Activated naive CD4-positive, alpha-beta T cell treated with anti-CD3 and anti-CD28 coated beads for 36 hours (primary cell): Measurements from ENCODE around the gene TRPM3. TPM values are rescaled to one million over a fixed set of nuclear protein-coding genes. Genes with fewer than 3 reads are reported as not detected.

Experiments
- CTCF ChIA-PET: fragments of 350-600 bp; sonication (Branson Sonifier 250); formaldehyde crosslinking; loops from one replicate; lab custom pipeline; 2021; ENCODE audit warnings: antibody characterized with exemption; lab: Charles Lee
- DNase-seq: peaks from one replicate; pipeline ENCODE4 v3.0.0-alpha.2; 2020
- H3K27ac Mint-ChIP-seq: one replicate; pipeline ENCODE4 v1.8.0; 2021; ENCODE audit warnings: mild to moderate bottlenecking, mixed read lengths
- H3K27me3 Mint-ChIP-seq: one replicate; pipeline ENCODE4 v1.8.0; 2021; ENCODE audit warnings: low read depth, mixed read lengths
- H3K36me3 Mint-ChIP-seq: one replicate; pipeline ENCODE4 v1.8.0; 2021; ENCODE audit warnings: low read depth, mixed read lengths
- H3K4me1 Mint-ChIP-seq: one replicate; pipeline ENCODE4 v1.8.0; 2021; ENCODE audit warnings: low read depth, mixed read lengths
- H3K4me3 Mint-ChIP-seq: one replicate; pipeline ENCODE4 v1.8.0; 2021; ENCODE audit warnings: mild to moderate bottlenecking, moderate library complexity, mixed read lengths
- H3K9me3 Mint-ChIP-seq: one replicate; pipeline ENCODE4 v1.8.0; 2021; ENCODE audit warnings: mixed read lengths
- intact Hi-C: fragments of 100-400 bp; cut with micrococcal nuclease; formaldehyde crosslinking; loops from one replicate; pipeline ENCODE4 v1.15.1; 2023
- total RNA-seq, 2 experiments: library from RNA; stranded (reverse); gene quantifications; one replicate each; pipeline ENCODE4 v1.2.3, GENCODE V29; 2021

TRPM3 gene
- total RNA-seq, 2 experiments from 2014 or later = 0.02 TPM; not detected in 1

DNA sequence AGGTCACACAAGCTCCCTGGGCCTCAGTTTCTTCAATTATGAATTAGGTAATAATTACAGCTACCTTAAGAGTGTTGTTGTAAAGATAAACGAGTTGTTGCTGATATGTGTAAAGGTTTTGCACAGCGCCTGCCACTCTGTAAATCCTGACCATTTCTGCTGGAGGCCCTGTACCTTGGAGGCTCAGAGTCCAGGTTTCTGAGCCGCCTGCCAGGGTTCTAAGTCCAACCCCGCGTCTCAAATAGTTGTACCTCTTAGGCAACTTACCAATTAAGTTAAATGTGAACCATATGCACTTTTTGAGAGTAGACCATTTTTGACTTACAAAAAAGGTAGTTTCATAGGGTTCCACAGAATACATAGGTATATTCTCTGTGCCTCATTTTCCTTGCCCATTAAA lies 550.2 kb downstream of the TRPM3 start:
- CTCF ChIA-PET = no interaction called here

DNA sequence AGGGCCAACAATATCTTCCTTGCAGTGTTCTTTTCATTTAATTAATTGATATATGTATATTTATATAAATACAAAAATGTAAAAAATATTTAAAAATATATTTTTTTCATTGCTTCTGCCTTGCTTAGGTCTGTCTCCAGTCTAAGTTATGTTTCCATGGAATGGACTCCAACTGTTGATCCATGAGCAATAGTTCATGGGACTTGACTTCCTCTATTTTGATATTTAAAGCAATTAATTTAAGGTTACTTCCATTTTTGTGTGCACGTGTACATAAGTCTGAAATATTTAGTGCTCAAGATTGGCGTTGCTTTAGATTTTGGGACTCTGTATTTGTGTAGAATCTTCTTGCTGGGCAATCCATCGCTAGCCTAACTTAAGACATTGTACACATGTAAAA lies 551.6 kb downstream of the TRPM3 start:
- H3K27me3 Mint-ChIP-seq = no peaks in the 10 kb centered on the region
- CTCF ChIA-PET = no interaction called here
- no peaks in the 10 kb centered on the region for H3K9me3 Mint-ChIP-seq

More for the DNA sequence above, 550.2 kb downstream of the TRPM3 start:
- no peak overlapping the region for H3K27ac Mint-ChIP-seq
- peaks cover 13% of the 10 kb centered on the region for H3K4me1 Mint-ChIP-seq
- H3K9me3 Mint-ChIP-seq = no peaks in the 10 kb centered on the region
- DNase-seq = no peak
- H3K27me3 Mint-ChIP-seq = no peaks in the 10 kb centered on the region
- H3K36me3 Mint-ChIP-seq = no peaks in the 10 kb centered on the region
- H3K4me3 Mint-ChIP-seq = no peak overlapping the region
- intact Hi-C loops = no loop called here

DNA sequence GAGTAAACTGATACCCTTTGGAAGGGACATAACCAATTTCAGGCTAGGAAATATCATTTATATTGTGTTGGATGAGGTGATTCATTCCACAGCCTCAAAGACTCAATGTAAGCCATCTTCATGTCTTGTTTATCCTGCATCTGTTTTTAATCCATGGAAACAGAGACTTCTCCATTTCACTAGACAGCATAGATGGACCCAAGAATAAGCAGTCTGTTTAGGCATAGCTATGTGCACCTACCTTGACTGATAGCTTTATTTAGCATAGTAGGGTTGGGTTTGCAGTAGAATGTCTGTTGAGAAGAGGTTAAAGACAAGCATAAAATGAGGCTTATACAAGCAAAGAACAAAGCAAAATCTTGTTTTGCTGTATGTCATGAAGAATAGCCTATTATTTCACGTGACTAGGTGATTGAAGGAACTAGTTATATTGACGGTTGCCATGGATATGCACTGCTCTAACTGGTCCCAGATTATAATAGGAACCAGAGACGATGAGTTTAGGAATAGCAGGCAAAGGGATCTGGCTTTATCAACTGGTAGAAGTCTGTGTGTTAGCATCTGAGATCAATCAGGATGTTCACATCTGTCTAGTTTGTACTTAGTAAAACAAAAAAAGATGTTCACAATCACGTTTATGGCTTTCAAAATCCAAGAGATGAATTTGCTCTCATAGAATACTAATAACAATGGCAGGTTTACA lies 552.2 kb downstream of the TRPM3 start:
- H3K27me3 Mint-ChIP-seq = no peaks in the 10 kb centered on the region
- no peak for DNase-seq
- no peaks in the 10 kb centered on the region for H3K9me3 Mint-ChIP-seq
- H3K36me3 Mint-ChIP-seq = no peaks in the 10 kb centered on the region
- no peak overlapping the region for H3K27ac Mint-ChIP-seq
- intact Hi-C loops = loop anchor here (10.0 kb wide), 2 partner anchors 1394 to 1796 kb away; partner anchors contain the start of genes TJP2 and ZFAND5
- H3K4me3 Mint-ChIP-seq = no peak overlapping the region
- CTCF ChIA-PET = no interaction called here
- peaks cover 31% of the 10 kb centered on the region for H3K4me1 Mint-ChIP-seq

More for the DNA sequence above, 551.6 kb downstream of the TRPM3 start:
- DNase-seq = no peak
- Mint-ChIP-seq H3K36me3 (no peaks in the 10 kb centered on the region), H3K4me1 (peaks cover 26% of the 10 kb centered on the region), H3K4me3 (no peak overlapping the region), H3K27ac (no peak overlapping the region)
- intact Hi-C loops = loop anchor here (10.0 kb wide), 2 partner anchors 1395 to 1795 kb away; partner anchors contain the start of genes TJP2 and ZFAND5

DNA sequence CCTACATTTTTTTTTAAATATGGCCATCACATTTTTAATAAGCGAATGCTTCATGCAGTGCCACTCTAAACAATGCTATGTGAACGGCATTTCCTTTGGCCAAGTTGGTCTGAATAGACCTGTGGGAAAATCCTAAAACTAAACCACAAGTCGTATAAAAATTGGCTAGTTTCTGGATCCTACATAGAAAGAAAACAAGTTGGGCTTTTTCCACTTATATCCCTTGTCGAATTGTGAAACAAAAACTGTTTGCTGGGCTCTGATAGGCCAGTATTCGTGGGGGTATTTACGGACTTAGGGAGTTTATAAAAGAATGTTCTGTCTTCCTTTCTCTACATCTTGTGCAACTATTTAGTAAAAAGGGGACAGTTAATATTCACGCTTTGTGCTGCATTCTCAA lies 553.9 kb downstream of the TRPM3 start:
- Mint-ChIP-seq H3K36me3 (no peaks in the 10 kb centered on the region), H3K9me3 (no peaks in the 10 kb centered on the region), H3K4me1 (peaks cover 46% of the 10 kb centered on the region), H3K27me3 (no peaks in the 10 kb centered on the region), H3K4me3 (no peak overlapping the region), H3K27ac (no peak overlapping the region)
- intact Hi-C loops = loop anchor here (10.0 kb wide), 2 partner anchors 1393 to 1797 kb away; partner anchors contain the start of genes TJP2 and ZFAND5
- DNase-seq = no peak
- CTCF ChIA-PET = interaction anchor here (0.8 to 2.6 kb wide), 3 partner anchors 8 to 146 kb away, joined by 4 to 19 read pairs (median 4); no protein-coding TSS in a partner anchor

DNA sequence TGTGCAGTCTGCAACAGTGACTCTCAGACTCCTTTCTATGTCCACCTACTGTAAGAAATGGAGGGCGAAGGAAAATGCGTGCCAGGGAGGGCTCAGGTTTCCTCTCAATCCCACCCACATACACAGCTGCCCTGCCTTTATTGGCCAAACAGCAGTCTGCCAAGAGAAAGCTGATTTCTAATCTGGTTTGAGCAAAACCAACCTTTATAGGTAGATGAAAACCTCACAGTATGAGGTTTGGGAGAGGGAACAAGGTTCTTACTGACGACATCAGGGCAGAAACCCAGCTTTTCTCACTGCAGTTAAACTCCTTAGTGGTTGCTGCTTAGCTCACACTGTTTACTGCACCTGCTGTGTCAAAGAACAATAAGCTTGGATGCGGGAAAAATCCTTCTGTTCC lies 554.7 kb downstream of the TRPM3 start:
- DNase-seq = no peak
- H3K27ac Mint-ChIP-seq = peak overlapping the region; percentile 72
- intact Hi-C loops = loop anchor here (10.0 kb wide), 2 partner anchors 1392 to 1798 kb away; partner anchors contain the start of genes TJP2 and ZFAND5
- no peaks in the 10 kb centered on the region for H3K36me3 Mint-ChIP-seq
- CTCF ChIA-PET = interaction anchor here (0.7 to 2.6 kb wide), 8 partner anchors 9 to 1292 kb away, joined by 3 to 19 read pairs (median 4); no protein-coding TSS in a partner anchor
- no peaks in the 10 kb centered on the region for H3K27me3 Mint-ChIP-seq
- peaks cover 51% of the 10 kb centered on the region for H3K4me1 Mint-ChIP-seq
- peak overlapping the region; percentile 53 for H3K4me3 Mint-ChIP-seq
- no peaks in the 10 kb centered on the region for H3K9me3 Mint-ChIP-seq

DNA sequence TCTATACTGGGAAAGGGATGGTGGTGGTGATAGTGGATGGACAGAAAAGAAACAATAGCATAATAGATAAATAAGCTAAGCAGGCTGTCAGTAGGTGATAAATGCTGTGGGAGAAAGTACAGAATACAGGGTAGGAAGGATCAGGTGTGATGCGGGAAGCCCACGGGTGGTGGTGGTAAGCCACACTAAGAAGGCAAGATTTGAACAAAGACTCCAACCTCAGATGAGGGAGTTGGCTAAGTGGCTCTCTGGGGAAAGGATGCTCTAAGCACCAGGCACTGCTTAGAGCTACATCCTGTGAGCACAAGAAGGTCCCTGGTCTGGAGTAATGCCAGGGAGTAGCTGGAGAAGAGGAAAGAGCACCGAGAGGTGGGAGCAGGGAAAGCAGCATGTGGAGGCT lies 555.4 kb downstream of the TRPM3 start:
- H3K4me1 Mint-ChIP-seq = peaks cover 52% of the 10 kb centered on the region
- CTCF ChIA-PET = interaction anchor here (0.8 to 2.6 kb wide), 5 partner anchors 27 to 145 kb away, joined by 3 to 19 read pairs (median 3); no protein-coding TSS in a partner anchor
- peak; percentile 45 for DNase-seq
- no peaks in the 10 kb centered on the region for H3K9me3 Mint-ChIP-seq
- H3K4me3 Mint-ChIP-seq = peak overlapping the region; percentile 40
- intact Hi-C loops = loop anchor here (10.0 kb wide), 2 partner anchors 1391 to 1799 kb away; partner anchors contain the start of genes TJP2 and ZFAND5
- no peaks in the 10 kb centered on the region for H3K27me3 Mint-ChIP-seq
- no peaks in the 10 kb centered on the region for H3K36me3 Mint-ChIP-seq
- H3K27ac Mint-ChIP-seq = peak overlapping the region; percentile 72

DNA sequence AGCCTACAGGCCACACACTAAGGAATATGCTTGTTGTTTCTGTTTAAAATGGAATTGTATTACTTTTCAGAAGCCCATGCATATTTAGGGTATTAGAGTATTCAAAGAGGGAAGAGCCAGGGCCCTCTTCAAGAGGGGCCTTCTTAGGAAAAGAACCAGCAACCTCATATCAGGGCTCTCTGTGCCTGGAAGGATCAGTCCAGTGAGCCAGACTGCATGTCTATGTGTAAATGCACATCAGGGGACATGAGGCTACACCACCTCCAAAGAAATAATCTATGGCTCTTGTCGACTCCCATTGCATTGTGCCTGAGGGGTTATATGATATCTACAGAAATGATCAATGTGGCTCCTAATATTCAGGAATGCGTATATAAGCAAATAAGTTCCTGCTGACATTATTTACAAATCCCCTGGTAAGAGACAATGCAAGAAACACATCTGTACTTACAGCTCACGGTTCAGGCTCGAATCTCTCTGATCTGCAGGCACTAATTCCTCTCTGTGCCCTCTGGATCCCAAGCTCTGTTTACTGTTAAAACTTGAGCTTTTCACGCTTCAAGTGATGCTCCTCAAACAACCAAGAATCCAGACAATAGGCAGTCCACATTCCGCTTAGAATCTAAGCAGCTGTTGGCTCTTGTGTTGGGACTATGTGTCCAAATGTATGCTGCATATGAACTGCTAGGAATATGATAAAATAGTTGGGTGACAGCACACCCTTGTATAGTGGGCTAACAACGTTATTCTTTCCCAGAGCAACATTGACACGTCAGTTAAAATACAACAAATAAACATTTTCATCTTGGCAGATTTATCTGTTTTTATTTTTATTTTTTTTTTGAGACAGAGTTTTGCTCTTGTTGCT lies 556.7 kb downstream of the TRPM3 start:
- peaks cover 52% of the 10 kb centered on the region for H3K4me1 Mint-ChIP-seq
- DNase-seq = no peak

DNA sequence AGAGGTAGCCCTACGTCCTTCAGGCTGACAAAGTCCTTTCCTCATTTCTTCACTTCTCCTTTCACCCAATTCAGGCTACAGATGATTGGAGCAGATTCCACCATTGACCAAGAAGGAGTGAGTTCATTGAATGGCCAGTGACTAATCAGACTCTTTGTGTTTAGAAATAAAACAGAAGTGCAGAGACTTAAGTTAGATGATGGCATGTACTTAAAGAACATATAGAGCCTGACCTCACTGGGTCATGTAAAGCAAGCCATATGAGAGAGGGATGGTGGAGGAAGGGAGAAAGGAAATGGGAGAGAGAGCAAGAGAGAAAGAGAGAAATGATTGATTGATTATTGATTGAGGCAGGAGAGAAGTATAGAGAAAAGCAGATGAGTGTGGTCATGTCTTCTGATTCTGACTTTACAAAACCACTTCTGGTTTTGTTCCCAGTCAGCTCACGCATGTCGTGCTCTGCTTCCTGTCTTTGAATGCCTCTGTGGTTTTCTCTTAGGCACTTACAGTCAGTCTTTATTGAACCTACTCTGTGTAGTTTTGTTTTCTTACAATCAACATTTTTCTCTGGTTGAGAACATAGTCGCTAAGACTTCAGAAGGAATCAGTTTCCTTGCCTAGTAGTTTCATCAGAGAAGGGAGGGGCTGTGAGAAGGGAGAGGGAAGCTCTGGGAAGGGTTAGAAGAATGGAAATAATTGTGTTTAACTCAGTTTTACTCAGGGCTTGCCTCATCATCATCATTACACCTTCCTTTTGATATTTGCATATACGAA lies 557.8 kb downstream of the TRPM3 start:
- H3K4me1 Mint-ChIP-seq = peaks cover 52% of the 10 kb centered on the region
- intact Hi-C loops = loop anchor here (1.0 to 10.0 kb wide), 13 partner anchors 14 to 1801 kb away; partner anchors contain the start of genes CEMIP2, SMC5, TJP2 and ZFAND5

More for the DNA sequence above, 556.7 kb downstream of the TRPM3 start:
- Mint-ChIP-seq H3K36me3 (no peaks in the 10 kb centered on the region), H3K4me3 (peak overlapping the region; percentile 38), H3K27me3 (no peaks in the 10 kb centered on the region), H3K9me3 (no peaks in the 10 kb centered on the region), H3K27ac (peak overlapping the region; percentile 97)
- intact Hi-C loops = loop anchor here (1.0 to 10.0 kb wide), 8 partner anchors 13 to 1800 kb away; partner anchors contain the start of genes CEMIP2, SMC5, TJP2 and ZFAND5
- CTCF ChIA-PET = interaction anchor here (0.7 to 2.9 kb wide), 6 partner anchors 32 to 813 kb away, joined by 3 to 17 read pairs (median 6); no protein-coding TSS in a partner anchor

DNA sequence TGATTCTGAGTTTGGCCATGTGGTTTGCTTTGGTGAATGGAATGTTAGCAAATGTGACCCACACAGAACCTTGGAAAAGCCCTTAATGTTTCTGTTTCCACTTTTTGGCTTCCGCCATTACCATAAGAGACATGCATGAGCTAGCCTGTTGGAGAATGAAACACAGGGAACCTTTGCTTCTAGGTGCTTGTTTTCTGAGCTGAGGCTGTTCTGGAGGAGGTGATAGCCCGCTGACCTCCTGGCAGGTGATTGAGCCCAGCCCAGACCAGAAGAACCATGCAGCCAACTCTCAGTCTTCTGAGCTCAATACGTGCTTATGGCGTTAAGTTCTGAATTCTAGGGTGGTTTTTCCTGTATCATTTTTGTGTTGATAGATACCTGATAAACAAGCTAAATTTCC lies 558.4 kb downstream of the TRPM3 start:
- Mint-ChIP-seq H3K9me3 (no peaks in the 10 kb centered on the region), H3K4me3 (no peak overlapping the region), H3K27ac (peak overlapping the region; percentile 97), H3K36me3 (no peaks in the 10 kb centered on the region), H3K27me3 (no peaks in the 10 kb centered on the region), H3K4me1 (peaks cover 52% of the 10 kb centered on the region)
- DNase-seq = no peak
- CTCF ChIA-PET = interaction anchor here (0.9 to 2.9 kb wide), 5 partner anchors 39 to 149 kb away, joined by 3 to 17 read pairs (median 7); partner anchors contain the start of gene KLF9
- intact Hi-C loops = loop anchor here (1.0 to 10.0 kb wide), 9 partner anchors 31 to 1802 kb away; partner anchors contain the start of genes CEMIP2, TJP2 and ZFAND5

More for the DNA sequence above, 557.8 kb downstream of the TRPM3 start:
- peak overlapping the region; percentile 38 for H3K4me3 Mint-ChIP-seq
- CTCF ChIA-PET = interaction anchor here (0.9 to 2.9 kb wide), 7 partner anchors 31 to 149 kb away, joined by 3 to 17 read pairs (median 3); partner anchors contain the start of gene KLF9
- H3K27me3 Mint-ChIP-seq = no peaks in the 10 kb centered on the region
- peak overlapping the region; percentile 97 for H3K27ac Mint-ChIP-seq
- no peaks in the 10 kb centered on the region for H3K36me3 Mint-ChIP-seq
- no peaks in the 10 kb centered on the region for H3K9me3 Mint-ChIP-seq
- peak; percentile 82 for DNase-seq

DNA sequence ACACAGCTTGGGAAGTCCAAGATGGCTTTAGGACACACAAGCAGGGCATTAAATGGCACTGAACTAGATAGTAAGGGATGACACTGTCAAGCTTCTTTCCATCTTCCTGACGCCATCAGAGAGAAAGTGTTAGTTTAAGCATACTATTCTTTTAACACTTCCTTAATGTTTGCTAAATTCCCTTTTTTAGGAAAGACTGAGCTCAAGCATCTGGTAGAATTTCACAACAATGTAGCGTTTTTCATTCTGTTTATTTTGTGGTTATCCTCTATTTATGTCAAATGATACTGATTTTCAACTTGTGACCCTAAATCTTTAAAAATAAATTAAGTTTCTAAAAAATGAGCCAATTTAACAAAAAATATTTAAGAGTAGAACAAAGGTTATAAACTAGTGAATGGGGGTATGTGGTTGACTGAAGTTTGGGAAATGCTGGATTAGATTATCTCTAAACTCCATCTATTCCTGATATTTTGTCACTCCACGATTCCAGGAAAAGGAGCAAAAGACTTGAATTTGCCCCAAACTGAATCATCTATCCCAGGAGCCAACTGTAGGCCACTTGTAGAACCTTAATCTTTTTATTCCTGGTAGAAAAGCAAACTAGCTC lies 559.5 kb downstream of the TRPM3 start:
- Mint-ChIP-seq H3K36me3 (no peaks in the 10 kb centered on the region), H3K27ac (peak overlapping the region; percentile 97), H3K9me3 (no peaks in the 10 kb centered on the region), H3K27me3 (no peaks in the 10 kb centered on the region), H3K4me3 (no peak overlapping the region), H3K4me1 (peaks cover 45% of the 10 kb centered on the region)
- CTCF ChIA-PET = interaction anchor here (0.6 kb wide), 2 partner anchors 12 to 13 kb away, joined by 3 to 4 read pairs; no protein-coding TSS in a partner anchor
- intact Hi-C loops = loop anchor here (5.0 to 10.0 kb wide), 4 partner anchors 1205 to 1803 kb away; partner anchors contain the start of genes CEMIP2, TJP2 and ZFAND5
- no peak for DNase-seq
